Common myeloid progenitor, CD34-positive (primary cell): ENCODE data around the gene FHL5.
"Not testable (repeated sequence)": the region's sequence is repeated elsewhere in the genome, so short reads cannot be mapped to it uniquely, and the experiment has no call there.

ENCODE experiments used
- CTCF ChIA-PET: fragments of 350-600 bp; sonication (Branson Sonifier 250); formaldehyde crosslinking; loops from one replicate; lab custom pipeline; 2021; ENCODE audit warnings: antibody characterized with exemption; lab: Charles Lee
- POLR2A ChIA-PET: fragments of 350-600 bp; sonication (Branson Sonifier 250); formaldehyde crosslinking; loops from one replicate; lab custom pipeline; 2021; ENCODE audit warnings: antibody characterized with exemption; lab: Charles Lee
- DNase-seq, 3 donors: peaks; one replicate each; pipeline versions ENCODE4 v3.0.0 to v3.0.0-alpha.2; 2013
- H3K27ac ChIP-seq, 2 experiments: 1 replicate in 1 of 2; 2 replicates in 1 of 2; pipeline ENCODE4 v1.7.0; 2013; ENCODE audit warnings: inconsistent platforms in 2 of 2, low read length in 2 of 2, mild to moderate bottlenecking in 2 of 2, low read depth in 1 of 2, moderate library complexity in 1 of 2; ENCODE audit not compliant: severe bottlenecking in 2 of 2, insufficient read depth in 1 of 2, poor library complexity in 1 of 2
- H3K27me3 ChIP-seq, 5 experiments: replicated peaks in 2 of 5; 1 replicate in 3 of 5; 2 replicates in 2 of 5; pipeline versions ENCODE4 v1.6.1 to v1.7.0; 2013; ENCODE audit warnings: low read length in 4 of 5, mild to moderate bottlenecking in 2 of 5, moderate library complexity in 2 of 5, inconsistent platforms in 1 of 5; ENCODE audit not compliant: insufficient read depth in 5 of 5, control insufficient read depth in 4 of 5
- H3K36me3 ChIP-seq, 4 experiments: 1 replicate in 2 of 4; 2 replicates in 2 of 4; pipeline versions ENCODE4 v1.6.1 to v1.7.0; 2013; ENCODE audit warnings: low read length in 3 of 4, control low read depth in 1 of 4, mild to moderate bottlenecking in 1 of 4; ENCODE audit not compliant: control insufficient read depth in 4 of 4, insufficient read depth in 4 of 4
- H3K4me1 ChIP-seq, 4 experiments: 1 replicate in 3 of 4; 2 replicates in 1 of 4; pipeline versions ENCODE4 v1.6.1 to v1.7.1; 2013; ENCODE audit warnings: low read length in 3 of 4, mild to moderate bottlenecking in 3 of 4, control low read depth in 1 of 4, inconsistent platforms in 1 of 4, moderate library complexity in 1 of 4; ENCODE audit not compliant: control insufficient read depth in 4 of 4, insufficient read depth in 4 of 4; ENCODE audit errors: control extremely low read depth in 1 of 4
- H3K4me3 ChIP-seq, 7 experiments: 1 replicate in 4 of 7; 2 replicates in 3 of 7; pipeline versions ENCODE4 v1.5.1 to v1.7.0; 2013; ENCODE audit warnings: mild to moderate bottlenecking in 7 of 7, low read length in 6 of 7, moderate library complexity in 6 of 7, inconsistent platforms in 2 of 7, low read depth in 2 of 7, control low read depth in 1 of 7; ENCODE audit not compliant: insufficient read depth in 4 of 7, control insufficient read depth in 1 of 7; ENCODE audit errors: extremely low read depth in 1 of 7
- H3K9me3 ChIP-seq, 5 experiments: 1 replicate in 4 of 5; 2 replicates in 1 of 5; pipeline versions ENCODE4 v1.6.1 to v1.7.1; 2013; ENCODE audit warnings: low read length in 4 of 5, mild to moderate bottlenecking in 2 of 5, inconsistent platforms in 1 of 5, low read depth in 1 of 5, moderate library complexity in 1 of 5; ENCODE audit not compliant: control insufficient read depth in 4 of 5, insufficient read depth in 2 of 5; ENCODE audit errors: control extremely low read depth in 1 of 5
- WGBS: methylation state at CpG from one replicate; pipeline ENCODE4 v1.1.5; 2013; ENCODE audit not compliant: insufficient coverage; 5-methylcytosine and 5-hydroxymethylcytosine counted together

FHL5 gene

DNA sequence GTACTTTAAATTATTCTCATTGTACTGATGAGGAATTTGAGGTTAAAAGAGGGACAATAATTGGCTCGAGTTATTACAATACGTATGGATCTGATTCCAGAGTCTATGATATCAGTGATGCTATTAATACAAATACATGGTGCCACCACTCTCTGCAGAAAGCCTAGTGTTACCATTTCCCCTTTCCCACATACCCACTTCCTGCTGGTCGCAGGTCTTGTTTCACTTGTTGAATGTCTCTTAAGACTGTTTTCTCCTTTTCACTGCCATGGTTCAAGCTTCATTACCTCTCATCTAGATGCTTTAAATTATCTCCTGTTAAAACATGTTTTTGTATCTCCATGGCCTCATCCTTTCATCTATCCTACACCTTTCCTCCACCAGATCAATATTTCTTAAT, 62.0 kb downstream of the FHL5 start:
- Histone ChIP-seq H3K4me3 (no peak overlapping the region), H3K27me3 (peaks cover 0 to 3% (median 0%) of the 10 kb centered on the region in 5 experiments), H3K27ac (no peak overlapping the region), H3K9me3 (no peaks in the 10 kb centered on the region), H3K36me3 (no peaks in the 10 kb centered on the region), H3K4me1 (no peaks in the 10 kb centered on the region)
- CTCF ChIA-PET, result interaction anchor here (5.7 kb wide), 1 partner anchor 434 kb away, joined by 26 read pairs; no protein-coding TSS in a partner anchor
- peak in 2 of 3 donors; percentile 13 to 28 for DNase-seq
- 53% methylated on average over 3 of the region's 3 CpGs for WGBS
- POLR2A ChIA-PET, result no interaction called here

DNA sequence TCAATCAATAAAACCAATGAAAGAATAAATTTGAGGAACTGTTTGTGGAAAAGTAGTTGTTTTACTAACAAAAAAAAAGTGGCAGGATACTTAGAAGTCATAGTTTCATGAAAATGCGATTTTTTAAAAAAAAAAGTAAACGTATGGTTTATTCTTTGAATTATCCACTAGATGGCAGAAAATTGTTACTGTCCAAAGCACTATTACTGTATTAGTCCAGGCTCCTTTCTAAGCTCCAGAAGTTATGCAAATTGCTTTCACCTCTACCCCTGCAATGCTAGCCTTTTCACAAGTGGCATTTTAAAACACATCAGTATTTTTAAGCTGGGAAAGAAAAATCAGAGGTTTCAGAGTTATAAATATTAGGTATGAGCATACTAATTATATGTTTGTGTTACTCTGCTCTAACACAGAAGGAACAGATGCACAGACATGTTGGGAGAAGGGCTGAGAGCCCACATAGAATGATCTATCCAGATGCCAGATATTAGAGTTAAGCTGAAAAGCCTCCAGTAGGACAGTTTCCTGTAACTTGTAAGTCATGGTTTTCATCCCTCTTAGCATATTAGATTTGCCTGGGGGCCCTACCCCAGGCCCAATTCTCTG, 63.9 kb downstream of the FHL5 start:
- peaks cover 0 to 3% (median 0%) of the 10 kb centered on the region in 5 experiments for H3K27me3 ChIP-seq
- no peak overlapping the region for H3K4me3 ChIP-seq
- no peak overlapping the region for H3K27ac ChIP-seq
- CTCF ChIA-PET, result interaction anchor here (0.9 to 2.4 kb wide), 9 partner anchors 13 to 434 kb away, joined by 3 to 25 read pairs (median 3); no protein-coding TSS in a partner anchor
- H3K9me3 ChIP-seq, result no peaks in the 10 kb centered on the region
- WGBS, result 20% methylated on average over 1 of the region's 2 CpGs
- no peaks in the 10 kb centered on the region for H3K36me3 ChIP-seq
- POLR2A ChIA-PET, result no interaction called here
- H3K4me1 ChIP-seq, result no peaks in the 10 kb centered on the region
- DNase-seq, result peak; percentile 32 to 60 (median 57)

DNA sequence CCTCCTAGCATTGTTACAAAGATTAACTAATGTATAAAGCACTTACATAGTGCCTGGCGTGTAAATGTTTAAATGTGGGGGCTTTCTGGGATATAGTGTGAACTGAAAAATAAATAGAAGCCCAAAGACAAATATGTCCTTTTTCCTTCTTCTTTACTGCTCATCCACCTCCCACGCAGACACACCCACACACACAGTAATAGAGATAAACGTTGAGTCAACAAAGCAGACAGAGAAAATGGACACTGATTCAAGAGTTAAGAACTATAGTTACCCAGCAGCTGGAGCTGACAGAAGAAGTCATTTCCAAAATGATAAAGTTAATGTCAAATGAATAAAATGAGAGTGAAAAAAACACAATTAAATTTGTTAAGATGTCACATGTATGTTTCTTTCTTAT, 68.3 kb downstream of the FHL5 start:
- Histone ChIP-seq H3K27ac (no peak overlapping the region), H3K4me1 (no peaks in the 10 kb centered on the region), H3K9me3 (no peaks in the 10 kb centered on the region), H3K27me3 (peaks cover 0 to 6% (median 0%) of the 10 kb centered on the region in 5 experiments), H3K4me3 (no peak overlapping the region), H3K36me3 (no peaks in the 10 kb centered on the region)
- POLR2A ChIA-PET, result no interaction called here
- WGBS, result no CpG with 5 or more reads among the region's 3 CpGs
- DNase-seq, result no peak
- CTCF ChIA-PET, result interaction anchor here (1.9 to 2.1 kb wide), 2 partner anchors 427 to 429 kb away, joined by 7 read pairs; no protein-coding TSS in a partner anchor

DNA sequence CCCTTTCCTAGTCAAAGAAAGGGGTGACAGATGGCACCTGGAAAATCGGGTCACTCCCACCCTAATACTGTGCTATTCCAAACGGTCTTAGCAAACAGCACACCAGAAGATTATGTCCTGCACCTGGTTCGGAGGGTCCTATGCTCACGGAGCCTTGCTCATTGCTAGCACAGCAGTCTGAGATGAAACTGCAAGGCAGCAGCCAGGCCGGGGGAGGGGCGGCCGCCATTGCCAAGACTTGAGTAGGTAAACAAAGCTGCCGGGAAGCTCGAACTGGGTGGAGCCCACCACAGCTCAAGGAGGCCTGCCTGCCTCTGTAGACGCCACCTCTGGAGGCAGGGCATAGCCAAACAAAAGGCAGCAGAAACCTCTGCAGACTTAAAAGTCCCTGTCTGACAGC, 75.1 kb downstream of the FHL5 start:
- CTCF ChIA-PET, H3K4me3 ChIP-seq, DNase-seq, POLR2A ChIA-PET, H3K4me1 ChIP-seq, H3K27ac ChIP-seq, H3K27me3 ChIP-seq, H3K9me3 ChIP-seq, H3K36me3 ChIP-seq: not testable (repeated sequence)
- 91% methylated on average over 8 of the region's 10 CpGs for WGBS

DNA sequence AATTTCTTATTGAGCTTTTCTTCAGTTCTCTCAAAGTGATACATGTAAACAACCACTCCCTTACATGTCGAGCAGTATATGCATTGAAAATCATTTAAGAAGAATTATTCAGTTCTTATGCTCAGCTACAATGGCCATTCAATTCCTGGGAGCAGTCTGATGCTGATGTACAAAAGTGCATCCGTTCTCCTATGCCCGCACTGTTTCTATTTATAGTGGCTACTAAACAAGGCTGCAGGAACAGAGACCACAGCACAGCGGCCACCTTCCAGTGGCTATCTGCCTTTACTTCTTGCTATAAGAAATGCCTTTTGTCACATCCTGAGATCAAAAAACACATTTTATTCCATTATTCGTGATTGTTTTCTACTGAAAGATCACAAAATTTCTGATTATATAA, 82.2 kb downstream of the FHL5 start:
- H3K27ac ChIP-seq, result no peak overlapping the region
- no peaks in the 10 kb centered on the region for H3K4me1 ChIP-seq
- H3K36me3 ChIP-seq, result no peaks in the 10 kb centered on the region
- ChIA-PET POLR2A (no interaction called here), CTCF (no interaction called here)
- WGBS, result 72% methylated on average over 3 of the region's 5 CpGs
- H3K27me3 ChIP-seq, result peaks cover 0 to 8% (median 0%) of the 10 kb centered on the region in 5 experiments
- no peaks in the 10 kb centered on the region for H3K9me3 ChIP-seq
- no peak for DNase-seq
- H3K4me3 ChIP-seq, result no peak overlapping the region

DNA sequence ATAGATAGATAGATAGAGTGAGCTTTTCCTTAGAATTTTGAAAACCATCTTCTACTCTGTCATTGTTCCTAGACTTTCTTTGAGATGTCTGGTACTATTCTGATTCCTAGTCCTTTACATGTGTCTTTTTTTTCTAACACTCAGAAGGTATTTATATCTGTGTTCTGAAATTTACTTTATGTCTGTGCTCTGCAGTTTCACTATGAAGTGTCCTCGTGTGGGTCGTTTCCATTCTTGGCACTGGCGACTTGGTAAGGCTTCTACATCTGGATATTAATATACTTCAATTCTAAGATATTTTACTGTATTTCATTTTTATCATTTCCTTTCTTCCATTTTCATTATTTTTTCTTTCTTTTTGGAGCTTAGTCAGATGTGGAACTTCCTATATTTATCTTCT, 87.0 kb downstream of the FHL5 start:
- Histone ChIP-seq H3K36me3 (no peaks in the 10 kb centered on the region), H3K9me3 (no peaks in the 10 kb centered on the region), H3K4me3 (no peak overlapping the region), H3K27me3 (peaks cover 0 to 10% (median 3%) of the 10 kb centered on the region in 5 experiments), H3K27ac (no peak overlapping the region), H3K4me1 (no peaks in the 10 kb centered on the region)
- no CpG with 5 or more reads among the region's 3 CpGs for WGBS
- ChIA-PET CTCF (no interaction called here), POLR2A (no interaction called here)
- no peak for DNase-seq

DNA sequence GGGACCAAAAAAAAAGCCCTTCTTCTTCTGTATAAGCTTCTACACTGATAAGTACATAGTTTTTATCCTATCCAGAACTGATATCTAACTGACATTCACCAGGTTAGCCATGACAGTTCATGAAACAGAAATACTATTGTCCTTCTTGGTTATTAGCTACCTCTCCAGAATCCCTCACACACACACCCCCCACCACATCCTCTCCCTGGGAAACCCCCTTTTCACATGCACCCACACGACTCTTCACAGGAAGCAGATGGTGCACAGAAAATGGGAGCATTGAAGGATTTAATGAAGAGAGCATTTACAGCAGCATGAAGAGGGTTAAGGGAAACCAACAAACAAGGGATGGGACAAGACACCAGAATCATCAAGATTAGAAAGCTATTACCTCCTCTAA, 88.9 kb downstream of the FHL5 start:
- Histone ChIP-seq H3K4me3 (no peak overlapping the region), H3K27me3 (peaks cover 0 to 4% (median 3%) of the 10 kb centered on the region in 5 experiments), H3K36me3 (no peaks in the 10 kb centered on the region), H3K4me1 (no peaks in the 10 kb centered on the region), H3K9me3 (no peaks in the 10 kb centered on the region), H3K27ac (no peak overlapping the region)
- WGBS, result no CpG with 5 or more reads among the region's 1 CpG
- peak in 2 of 3 donors; percentile 1 for DNase-seq
- POLR2A ChIA-PET, result interaction anchor here (0.6 to 0.7 kb wide), 2 partner anchors 149 to 428 kb away, joined by 3 read pairs; no protein-coding TSS in a partner anchor
- CTCF ChIA-PET, result no interaction called here
